H1 (cell line): ENCODE measurements around the gene DTX3. TPM values are rescaled to one million over a fixed set of nuclear protein-coding genes. Genes with fewer than 3 reads are reported as not detected.

ENCODE experiments used
- CTCF ChIA-PET: fragments of 300-600 bp; sonication (Branson Sonifier 250); formaldehyde crosslinking; loops from one replicate; lab custom pipeline; 2021; ENCODE audit not compliant: partially characterized antibody; lab: Charles Lee
- POLR2A ChIA-PET: fragments of 300-600 bp; sonication (Branson Sonifier 250); formaldehyde crosslinking; loops from one replicate; lab custom pipeline; 2021; ENCODE audit warnings: inconsistent platforms; ENCODE audit not compliant: partially characterized antibody; lab: Charles Lee
- DNase-seq, 2 experiments: peaks; one replicate each; pipeline versions ENCODE4 v3.0.0 to v3.0.0-alpha.2; 2010 to 2022; ENCODE audit warnings: low spot score in 2 of 2, low read depth in 1 of 2, mixed read lengths in 1 of 2
- FAIRE-seq: peaks from 2 replicates; lab custom pipeline; 2011; peaks lifted over from hg19 to GRCh38; lab: Jason Lieb, UNC
- H2AFZ ChIP-seq: 2 replicates; pipeline ENCODE4 v1.8.1; 2012; ENCODE audit warnings: low read length, inconsistent platforms
- H2AK5ac ChIP-seq: 2 replicates; pipeline ENCODE4 v1.6.1; 2013; ENCODE audit warnings: low read depth, low read length
- H2BK120ac ChIP-seq: replicated peaks from 2 replicates; pipeline ENCODE3; 2013; ENCODE audit warnings: low read depth, low read length, inconsistent platforms
- H2BK12ac ChIP-seq: 2 replicates; pipeline ENCODE4 v1.6.1; 2013; ENCODE audit warnings: low read depth, low read length
- H2BK15ac ChIP-seq: 2 replicates; pipeline ENCODE4 v1.6.1; 2013; ENCODE audit warnings: low read length
- H2BK20ac ChIP-seq: 2 replicates; pipeline ENCODE4 v1.6.1; 2013; ENCODE audit warnings: low read length
- H2BK5ac ChIP-seq: 2 replicates; pipeline ENCODE4 v1.6.1; 2013; ENCODE audit warnings: low read depth, low read length
- H3K14ac ChIP-seq: 2 replicates; pipeline ENCODE4 v1.6.1; 2013; ENCODE audit warnings: inconsistent platforms; ENCODE audit not compliant: insufficient read length
- H3K18ac ChIP-seq: 2 replicates; pipeline ENCODE4 v1.6.1; 2013; ENCODE audit warnings: low read length; ENCODE audit errors: extremely low read depth
- H3K23ac ChIP-seq: 2 replicates; pipeline ENCODE4 v1.6.1; 2013; ENCODE audit warnings: inconsistent platforms; ENCODE audit not compliant: insufficient read length
- H3K23me2 ChIP-seq: 2 replicates; pipeline ENCODE4 v1.6.1; 2013; ENCODE audit warnings: low read depth, low read length
- H3K27ac ChIP-seq: 2 replicates; pipeline ENCODE4 v1.6.1; 2011; ENCODE audit warnings: low read depth, low read length, inconsistent platforms
- H3K27me3 ChIP-seq, 4 experiments: replicated peaks in 1 of 4; 1 replicate in 1 of 4; 2 replicates in 3 of 4; pipeline versions ENCODE4 v1.6.1 to v1.8.1; 2011 to 2013; ENCODE audit warnings: low read length in 3 of 4, mild to moderate bottlenecking in 3 of 4, inconsistent platforms in 2 of 4, mixed read lengths in 2 of 4, moderate library complexity in 1 of 4; ENCODE audit not compliant: control insufficient read depth in 3 of 4, insufficient read depth in 3 of 4; ENCODE audit errors: extremely low read depth in 1 of 4
- H3K36me3 ChIP-seq, 4 experiments: 2 replicates each; pipeline versions ENCODE4 v1.6.1 to v1.8.1; 2011 to 2013; ENCODE audit warnings: mild to moderate bottlenecking in 4 of 4, low read length in 3 of 4, moderate library complexity in 2 of 4, control low read depth in 1 of 4, inconsistent platforms in 1 of 4; ENCODE audit not compliant: insufficient read depth in 4 of 4, control insufficient read depth in 2 of 4
- H3K4ac ChIP-seq: replicated peaks from 2 replicates; pipeline ENCODE3; 2013; ENCODE audit warnings: low read length, low read depth, mixed read lengths, inconsistent platforms; ENCODE audit not compliant: insufficient read length
- H3K4me1 ChIP-seq, 4 experiments: replicated peaks in 1 of 4; 1 replicate in 1 of 4; 2 replicates in 3 of 4; pipeline versions ENCODE4 v1.6.1 to v1.8.1; 2011 to 2013; ENCODE audit warnings: low read length in 3 of 4, inconsistent platforms in 2 of 4, mixed read lengths in 1 of 4; ENCODE audit not compliant: insufficient read depth in 4 of 4, control insufficient read depth in 3 of 4
- H3K4me2 ChIP-seq, 2 experiments: 2 replicates each; pipeline versions ENCODE4 v1.6.1 to v1.8.1; 2011 to 2013; ENCODE audit warnings: low read depth in 2 of 2, low read length in 2 of 2, control low read depth in 1 of 2, inconsistent platforms in 1 of 2, mild to moderate bottlenecking in 1 of 2; ENCODE audit not compliant: insufficient read depth in 1 of 2
- H3K4me3 ChIP-seq, 4 experiments: fragments of 200-600, 300-600 bp in 1 of 4; sonication (generic), shearing (Covaris generic), sonication (Bioruptor Twin) in 1 of 4; 2 replicates each; pipeline versions ENCODE4 v1.5.1 to v1.8.1; 2011 to 2016; ENCODE audit warnings: low read length in 4 of 4, low read depth in 3 of 4, control low read depth in 2 of 4, inconsistent platforms in 2 of 4, mild to moderate bottlenecking in 2 of 4, mixed read lengths in 1 of 4, moderate library complexity in 1 of 4; ENCODE audit not compliant: insufficient read depth in 2 of 4; ENCODE audit errors: extremely low read depth in 1 of 4
- H3K56ac ChIP-seq: replicated peaks from 2 replicates; pipeline ENCODE3; 2013; ENCODE audit warnings: low read depth, mild to moderate bottlenecking, mixed read lengths, low read length, inconsistent platforms; ENCODE audit not compliant: insufficient read length
- H3K79me1 ChIP-seq: 2 replicates; pipeline ENCODE4 v1.6.1; 2013; ENCODE audit warnings: low read depth, low read length, control low read depth
- H3K79me2 ChIP-seq, 2 experiments: 2 replicates each; pipeline versions ENCODE4 v1.6.1 to v1.8.1; 2012 to 2013; ENCODE audit warnings: low read length in 2 of 2, mild to moderate bottlenecking in 2 of 2, inconsistent platforms in 1 of 2; ENCODE audit not compliant: insufficient read depth in 2 of 2, control insufficient read depth in 1 of 2
- H3K9ac ChIP-seq, 4 experiments: replicated peaks in 1 of 4; 1 replicate in 1 of 4; 2 replicates in 3 of 4; pipeline versions ENCODE4 v1.6.1 to v1.8.1; 2011 to 2013; ENCODE audit warnings: low read depth in 3 of 4, low read length in 3 of 4, control low read depth in 2 of 4, mild to moderate bottlenecking in 2 of 4, moderate library complexity in 2 of 4, inconsistent platforms in 1 of 4; ENCODE audit errors: extremely low read depth in 1 of 4
- H3K9me3 ChIP-seq, 2 experiments: 2 replicates each; pipeline versions ENCODE4 v1.6.1 to v1.8.1; 2012 to 2013; ENCODE audit warnings: mild to moderate bottlenecking in 2 of 2, moderate library complexity in 2 of 2, control low read depth in 1 of 2, inconsistent platforms in 1 of 2, low read depth in 1 of 2, low read length in 1 of 2, mixed read lengths in 1 of 2; ENCODE audit not compliant: insufficient read depth in 2 of 2
- H4K20me1 ChIP-seq, 2 experiments: replicated peaks in 1 of 2; 2 replicates each; pipeline versions ENCODE3 to v1.8.1; 2011 to 2013; ENCODE audit warnings: inconsistent platforms in 2 of 2, low read length in 2 of 2, mild to moderate bottlenecking in 1 of 2; ENCODE audit not compliant: insufficient read depth in 2 of 2, control insufficient read depth in 1 of 2
- H4K5ac ChIP-seq: 2 replicates; pipeline ENCODE4 v1.6.1; 2013; ENCODE audit warnings: low read length, low read depth, mixed read lengths, inconsistent platforms; ENCODE audit not compliant: insufficient read length
- H4K8ac ChIP-seq: 2 replicates; pipeline ENCODE4 v1.8.0; 2013; ENCODE audit warnings: mild to moderate bottlenecking, moderate library complexity, low read length, inconsistent platforms; ENCODE audit not compliant: insufficient read depth; ENCODE audit errors: extremely low read depth
- H4K91ac ChIP-seq: replicated peaks from 2 replicates; pipeline ENCODE3; 2013; ENCODE audit warnings: low read length, mixed read lengths, inconsistent platforms; ENCODE audit not compliant: insufficient read length
- CREB1 ChIP-seq: IDR thresholded peaks from 2 replicates; pipeline ENCODE4 v1.6.1; 2012; ENCODE audit warnings: inconsistent platforms
- FOSL1 ChIP-seq: IDR thresholded peaks from 2 replicates; pipeline ENCODE4 v1.6.1; 2011; ENCODE audit warnings: mild to moderate bottlenecking, low read depth, low read length, moderate library complexity; ENCODE audit not compliant: insufficient read depth
- GABPA ChIP-seq: IDR thresholded peaks from 2 replicates; pipeline ENCODE4 v1.6.1; 2011; ENCODE audit warnings: mild to moderate bottlenecking, low read length, moderate library complexity, borderline replicate concordance; ENCODE audit not compliant: insufficient read depth
- HDAC6 ChIP-seq: IDR thresholded peaks from one replicate; pipeline ENCODE4 v1.7.1; 2012; ENCODE audit warnings: low read depth, mild to moderate bottlenecking, inconsistent platforms, low read length, moderate library complexity
- JUND ChIP-seq: IDR thresholded peaks from 2 replicates; pipeline ENCODE4 v1.6.1; 2011; ENCODE audit warnings: mild to moderate bottlenecking, improper control_type of control experiment, low read length
- MAFK ChIP-seq: IDR thresholded peaks from 2 replicates; pipeline ENCODE4 v1.6.1; 2012; ENCODE audit warnings: low read depth, mild to moderate bottlenecking, improper control_type of control experiment, low read length
- RBBP5 ChIP-seq: IDR thresholded peaks from 2 replicates; pipeline ENCODE4 v1.7.1; 2012; ENCODE audit warnings: low read depth, mild to moderate bottlenecking, inconsistent platforms, low read length, moderate library complexity, borderline replicate concordance
- RFX5 ChIP-seq: IDR thresholded peaks from 2 replicates; pipeline ENCODE4 v1.6.1; 2011; ENCODE audit warnings: low read depth, low read length, improper control_type of control experiment, borderline replicate concordance
- RXRA ChIP-seq: IDR thresholded peaks from 2 replicates; pipeline ENCODE4 v1.6.1; 2011; ENCODE audit warnings: low read depth, mild to moderate bottlenecking, low read length, moderate library complexity; ENCODE audit not compliant: insufficient read depth
- SIN3A ChIP-seq, 2 experiments: IDR thresholded peaks in 1 of 2; conservative IDR thresholded peaks in 1 of 2; 2 replicates each; pipeline ENCODE4 v1.6.1; 2011 to 2012; ENCODE audit warnings: low read length in 2 of 2, improper control_type of control experiment in 1 of 2, low read depth in 1 of 2, mild to moderate bottlenecking in 1 of 2
- SP2 ChIP-seq: IDR thresholded peaks from 2 replicates; pipeline ENCODE4 v1.6.1; 2012; ENCODE audit warnings: mild to moderate bottlenecking, low read length, inconsistent platforms
- USF2 ChIP-seq: IDR thresholded peaks from 2 replicates; pipeline ENCODE4 v1.6.1; 2011; ENCODE audit warnings: low read length, improper control_type of control experiment
- WGBS, 2 experiments: shearing (Covaris generic) in 1 of 2; methylation state at CpG; one replicate each; pipeline versions ENCODE4 v1.1.6 to v1.1.7; 2013 to 2015; ENCODE audit warnings: low lambda C conversion rate in 2 of 2, mixed read lengths in 2 of 2, inconsistent platforms in 1 of 2, low coverage in 1 of 2, missing lambda C conversion rate in 1 of 2; ENCODE audit not compliant: insufficient replicate concordance in 2 of 2, insufficient coverage in 1 of 2, insufficient read length in 1 of 2; ENCODE audit errors: extremely low coverage in 1 of 2, missing lambda C conversion rate in 1 of 2; 5-methylcytosine and 5-hydroxymethylcytosine counted together
- polyA plus RNA-seq, 7 experiments: library from polyadenylated mRNA; depleted of rRNA in 3 of 7; stranded (reverse) in 5 of 7; unstranded in 2 of 7; fragments of >200 nt in 5 of 7; fragments of 200-250 nt in 2 of 7; gene quantifications; 1 replicate in 5 of 7; 2 replicates in 1 of 7; 4 replicates in 1 of 7; pipeline versions ENCODE4 v1.2.1 to v1.2.3, GENCODE V29; 2011 to 2013; ENCODE audit warnings: missing spikeins in 2 of 7, mixed read lengths in 2 of 7
- total RNA-seq: library from RNA; stranded (reverse); fragmentation: NEBNext Ultra II Directional; extraction: Animal tissue kit (Norgen Biotek cat#: 25700); gene quantifications from 2 replicates; pipeline ENCODE4 v1.2.1, GENCODE V29; 2021

Gene DTX3
- total and polyA plus RNA-seq, 2 of the 8 experiments (the other 6 are each of a cell fraction or from before 2014, with no cell fraction given) = 41.8 to 92.5 TPM

GRCh38 chr12:57606399-57606798 lies 1.8 kb downstream of the DTX3 start:
- POLR2A ChIA-PET = interaction anchor here (1.1 to 7.7 kb wide), 7 partner anchors 8 to 150 kb away, joined by 3 to 60 read pairs (median 4); partner anchors contain the start of genes CDK4, PIP4K2C and TSPAN31
- no peak for TF ChIP-seq USF2
- TF ChIP-seq SP2 = no peak
- TF ChIP-seq FOSL1 = no peak
- TF ChIP-seq JUND = no peak
- TF ChIP-seq SIN3A (conservative IDR thresholded peaks at IDR 0.05 in 1 of 2, IDR thresholded peaks at IDR 0.05 in 1 of 2; ENCODE audit: low read depth in 1 of 2, low read length in 2 of 2) = no peak
- TF ChIP-seq CREB1 = no peak
- TF ChIP-seq MAFK = no peak
- no peak for TF ChIP-seq HDAC6
- no peak for TF ChIP-seq GABPA
- TF ChIP-seq RFX5 = no peak
- no peak for TF ChIP-seq RXRA
- TF ChIP-seq RBBP5 = no peak

More at GRCh38 chr12:57606399-57606798, 1.8 kb downstream of the DTX3 start:
- Histone ChIP-seq H2BK15ac (no peak overlapping the region), H3K79me2 (peaks cover 0 to 10% of the 10 kb centered on the region in 2 experiments; a peak in 1 of 4 replicates), H4K20me1 (peaks cover 0 to 2% of the 10 kb centered on the region in 2 experiments), H2BK20ac (no peak overlapping the region), H3K9me3 (no peaks in the 10 kb centered on the region), H3K36me3 (peaks cover 5 to 12% (median 7%) of the 10 kb centered on the region in 4 experiments; a peak in 4 of 8 replicates), H3K56ac (no peak overlapping the region), H3K9ac (no peak overlapping the region), H3K4me3 (no peak overlapping the region), H4K91ac (no peak overlapping the region), H2BK120ac (no peak overlapping the region), H3K23ac (no peak overlapping the region), H2BK12ac (no peak overlapping the region), H3K27ac (no peak overlapping the region), H3K14ac (no peak overlapping the region), H4K8ac (no peak overlapping the region), H3K4me2 (no peak overlapping the region; a peak in 1 of 4 replicates), H3K79me1 (no peaks in the 10 kb centered on the region; the same call in 1 of the 2 replicates), H4K5ac (no peak overlapping the region), H2BK5ac (no peak overlapping the region), H2AK5ac (no peak overlapping the region), H3K4me1 (peaks cover 7 to 13% (median 12%) of the 10 kb centered on the region in 4 experiments), H3K27me3 (peaks cover 0 to 17% (median 8%) of the 10 kb centered on the region in 4 experiments; a peak in 5 of 7 replicates), H3K18ac (no peak overlapping the region), H2AFZ (no peak overlapping the region), H3K23me2 (peaks cover 28% of the 10 kb centered on the region), H3K4ac (no peak overlapping the region)
- WGBS, 2 experiments = 81% methylated on average over 2 of the region's 2 CpGs; no CpG with 5 or more reads in 1 of the 2 experiments
- FAIRE-seq (no peak), DNase-seq (no peak)
- CTCF ChIA-PET = interaction anchor here (1.5 to 12.5 kb wide), 8 partner anchors 14 to 130 kb away, joined by 4 to 124 read pairs (median 12); partner anchors contain the start of genes B4GALNT1 and PIP4K2C
